ENCODE measurements around the gene ARID3B.

Gene ARID3B

GRCh38 chr15:74593122-74593521 lies 52.1 kb downstream of the ARID3B start:
- no peak for TF ChIP-seq REST (IDR thresholded peaks at IDR 0.05; ENCODE audit: insufficient read depth in 1 of 2, low read depth in 2 of 2, low read length in 2 of 2)
- no peak for TF ChIP-seq FOXP2 (optimal IDR thresholded peaks at IDR 0.05; ENCODE audit: borderline replicate concordance, extremely low read depth, extremely low read length, insufficient read depth)
- TF ChIP-seq TAF1 (IDR thresholded peaks at IDR 0.05; ENCODE audit: borderline replicate concordance, insufficient read depth, low read length) = no peak
- no peak for TF ChIP-seq SIN3A (IDR thresholded peaks at IDR 0.05; ENCODE audit: borderline replicate concordance, insufficient read depth, low read length)
- TF ChIP-seq POLR2AphosphoS5 (IDR thresholded peaks at IDR 0.05; ENCODE audit: low read depth, low read length) = no peak

DNA sequence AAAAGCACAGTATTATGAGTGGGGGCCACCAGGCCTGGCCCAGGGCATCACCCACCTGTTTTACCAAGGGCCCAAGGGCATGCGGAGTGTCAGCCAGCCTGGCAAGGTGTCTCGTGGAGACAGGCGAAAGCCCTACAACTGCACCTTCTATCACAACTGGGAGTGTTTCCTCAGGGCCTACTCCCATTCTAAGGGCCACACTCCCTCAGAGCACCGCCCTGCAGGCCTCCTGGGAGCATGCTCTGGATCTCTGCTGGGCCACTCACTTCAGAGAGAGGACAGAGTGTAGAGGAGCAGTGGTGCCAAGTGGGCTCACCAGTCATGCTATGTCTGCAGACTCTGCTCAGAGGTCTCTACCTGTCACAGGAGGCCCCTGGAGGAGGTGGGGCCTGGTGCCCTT lies 53.4 kb downstream of the ARID3B start:
- TF ChIP-seq REST (IDR thresholded peaks at IDR 0.05; ENCODE audit: insufficient read depth in 1 of 2, low read depth in 2 of 2, low read length in 2 of 2) (no peak), POLR2AphosphoS5 (IDR thresholded peaks at IDR 0.05; ENCODE audit: low read depth, low read length) (no peak)

DNA sequence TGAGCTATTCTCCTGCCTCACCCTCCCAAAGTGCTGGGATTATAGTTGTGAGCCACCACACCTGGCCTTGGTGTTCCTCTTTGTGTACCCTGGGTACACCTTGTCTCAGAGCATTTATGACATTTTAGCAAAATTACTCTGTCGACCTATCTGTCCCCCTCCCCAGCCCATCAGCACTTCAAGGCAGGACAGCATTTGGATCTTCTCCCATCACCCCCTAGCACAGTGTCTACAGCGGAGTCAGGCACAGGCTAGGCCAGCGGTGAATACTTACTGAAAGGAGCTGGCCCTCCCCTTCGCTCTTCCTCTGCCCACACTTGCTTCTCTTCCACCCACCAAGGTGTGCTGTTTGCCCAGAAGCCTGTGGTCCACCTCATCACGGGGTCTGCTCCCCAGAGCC lies 54.3 kb downstream of the ARID3B start:
- TF ChIP-seq REST (IDR thresholded peaks at IDR 0.05; ENCODE audit: insufficient read depth in 1 of 2, low read depth in 2 of 2, low read length in 2 of 2) = no peak
- TF ChIP-seq TAF1 (IDR thresholded peaks at IDR 0.05; ENCODE audit: borderline replicate concordance, insufficient read depth, low read length) = no peak
- no peak for TF ChIP-seq FOXP2 (optimal IDR thresholded peaks at IDR 0.05; ENCODE audit: borderline replicate concordance, extremely low read depth, extremely low read length, insufficient read depth)
- no peak for TF ChIP-seq POLR2AphosphoS5 (IDR thresholded peaks at IDR 0.05; ENCODE audit: low read depth, low read length)

DNA sequence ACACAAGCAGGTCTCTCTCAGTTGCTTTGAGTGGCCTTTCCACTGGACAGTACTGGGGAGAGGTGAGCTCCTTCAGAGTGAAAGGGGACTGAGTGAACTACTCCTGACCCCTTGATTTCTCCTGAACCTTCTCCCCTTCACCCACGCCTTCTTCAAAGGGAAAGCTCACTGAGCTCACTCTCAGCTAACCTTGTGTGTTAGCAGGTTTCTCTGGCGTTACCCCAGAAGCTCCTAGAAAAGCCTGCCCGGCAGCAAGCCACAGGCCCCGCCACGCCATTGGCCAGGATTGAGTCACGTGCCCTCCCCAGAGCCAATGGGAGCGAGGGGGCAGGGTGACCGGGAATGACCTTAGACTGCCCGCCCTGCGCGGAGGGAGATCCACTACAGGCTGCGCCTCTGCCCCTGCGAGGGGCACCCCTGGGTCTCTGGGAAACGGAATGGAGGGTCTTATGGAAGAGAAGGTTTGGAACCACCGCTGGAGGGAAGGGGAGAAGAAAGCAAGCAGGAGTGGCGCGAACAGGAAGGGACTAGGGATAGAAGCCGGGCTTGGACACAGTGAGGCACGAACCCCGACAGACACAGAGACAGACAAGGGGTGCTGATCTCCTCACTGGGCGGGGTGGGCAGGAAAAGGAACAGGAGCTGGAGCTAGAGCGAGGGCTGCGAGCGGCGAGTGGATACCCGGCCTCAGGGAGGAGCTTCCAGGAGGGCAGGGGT lies 57.3 kb downstream of the ARID3B start:
- TF ChIP-seq SIN3A (IDR thresholded peaks at IDR 0.05; ENCODE audit: borderline replicate concordance, insufficient read depth, low read length) (no peak), POLR2AphosphoS5 (IDR thresholded peaks at IDR 0.05; ENCODE audit: low read depth, low read length) (0 out of 2 replicates have a peak, but pooled peaks have one; percentile 17)

- no peak for TF ChIP-seq SIN3A (IDR thresholded peaks at IDR 0.05; ENCODE audit: borderline replicate concordance, insufficient read depth, low read length)
- no peak for TF ChIP-seq FOXP2 (optimal IDR thresholded peaks at IDR 0.05; ENCODE audit: borderline replicate concordance, extremely low read depth, extremely low read length, insufficient read depth)
- no peak for TF ChIP-seq REST (IDR thresholded peaks at IDR 0.05; ENCODE audit: insufficient read depth in 1 of 2, low read depth in 2 of 2, low read length in 2 of 2)
- no peak for TF ChIP-seq POLR2AphosphoS5 (IDR thresholded peaks at IDR 0.05; ENCODE audit: low read depth, low read length)
- no peak for TF ChIP-seq TAF1 (IDR thresholded peaks at IDR 0.05; ENCODE audit: borderline replicate concordance, insufficient read depth, low read length)
Measured at GRCh38 chr15:74599156-74599555, 58.1 kb downstream of the ARID3B start.
